C4-2B (cell line): ENCODE measurements around the gene IKZF2.

ENCODE experiments used
- CTCF ChIP-seq: fragments of 450-650 bp; conservative IDR thresholded peaks from 2 replicates; pipeline ENCODE4 v1.5.1; 2017; ENCODE audit warnings: mild to moderate bottlenecking
- ZFX ChIP-seq: fragments of 450-650 bp; IDR thresholded peaks from 2 replicates; pipeline ENCODE4 v1.6.1; 2017

DNA sequence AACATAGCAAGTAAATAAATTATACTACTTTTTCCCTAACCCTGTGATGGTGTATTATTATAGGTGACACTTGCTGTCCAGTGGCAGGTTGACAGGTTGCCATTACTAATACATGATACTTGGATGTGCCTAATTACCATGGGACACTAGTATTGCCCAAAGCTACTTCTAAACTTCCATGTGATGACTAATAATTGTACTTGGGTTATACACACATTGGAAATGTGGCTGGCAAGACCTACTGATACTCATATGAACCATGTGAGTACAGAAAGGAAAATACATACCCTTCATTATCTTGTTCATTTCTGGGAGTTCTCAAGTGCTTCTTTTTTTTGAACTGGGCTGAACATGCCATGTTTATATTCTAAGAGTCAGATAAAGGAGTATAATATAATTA is 156.4 kb downstream of the IKZF2 start:
- TF ChIP-seq CTCF (no peak), ZFX (no peak)
